Thyroid gland (tissue), 4 donors: ENCODE data around the gene NRIP1.

ENCODE experiments used
- CTCF ChIP-seq, 6 experiments: fragments of 200-600 bp in 3 of 6; fragments of 450-650 bp in 3 of 6; sonication (generic) in 3 of 6; IDR thresholded peaks; one replicate each; pipeline ENCODE4 v1.5.1; 2016 to 2019; ENCODE audit warnings: antibody characterized with exemption in 6 of 6, mild to moderate bottlenecking in 2 of 6, inconsistent platforms in 1 of 6, moderate library complexity in 1 of 6
- POLR2A ChIP-seq, 2 donors: fragments of 450-650 bp; IDR thresholded peaks; one replicate each; pipeline ENCODE4 v1.6.1; 2017; ENCODE audit warnings: antibody characterized with exemption in 2 of 2, mild to moderate bottlenecking in 2 of 2, moderate library complexity in 1 of 2

GRCh38 chr21:15022608-15023261, 42.1 kb downstream of the NRIP1 start:
- TF ChIP-seq POLR2A (IDR thresholded peaks at IDR 0.05) = no peak
- TF ChIP-seq CTCF (IDR thresholded peaks at IDR 0.05) = no peak
